Nephron (organoid): Measurements from ENCODE around the gene ZNF516.

ENCODE experiments used
- H3K27ac Mint-ChIP-seq, 3 experiments: 2 replicates each; pipeline ENCODE4 v1.8.0; 2020; ENCODE audit warnings: mixed read lengths in 3 of 3, mild to moderate bottlenecking in 2 of 3, moderate library complexity in 1 of 3
- H3K27me3 Mint-ChIP-seq: 2 replicates; pipeline ENCODE4 v1.8.0; 2021; ENCODE audit warnings: low read depth, mild to moderate bottlenecking, moderate library complexity, mixed read lengths
- H3K36me3 Mint-ChIP-seq: 2 replicates; pipeline ENCODE4 v1.8.0; 2020; ENCODE audit warnings: low read depth, mixed read lengths
- H3K4me1 Mint-ChIP-seq: 2 replicates; pipeline ENCODE4 v1.8.0; 2020; ENCODE audit warnings: mixed read lengths
- H3K4me3 Mint-ChIP-seq, 3 experiments: 2 replicates each; pipeline ENCODE4 v1.8.0; 2020; ENCODE audit warnings: mild to moderate bottlenecking in 3 of 3, mixed read lengths in 3 of 3, moderate library complexity in 2 of 3
- H3K9me3 Mint-ChIP-seq: 2 replicates; pipeline ENCODE4 v1.8.0; 2020; ENCODE audit warnings: mixed read lengths
- CTCF ChIP-seq, 3 experiments: fragments of 200-600 bp; sonication (generic); IDR thresholded peaks; one replicate each; pipeline ENCODE4 v1.5.0; 2021; ENCODE audit warnings: antibody characterized with exemption in 3 of 3; ENCODE audit not compliant: unreplicated experiment in 3 of 3

Gene ZNF516

GRCh38 chr18:76405681-76406356, 89.2 kb downstream of the ZNF516 start:
- H3K27ac Mint-ChIP-seq = no peak overlapping the region
- TF ChIP-seq CTCF (IDR thresholded peaks at IDR 0.05; ENCODE audit: unreplicated experiment in 3 of 3) = peak; percentile 38 to 50 (median 47)
- H3K36me3 Mint-ChIP-seq = peaks cover 51% of the 10 kb centered on the region

GRCh38 chr18:76405280-76405679, 89.8 kb downstream of the ZNF516 start:
- Mint-ChIP-seq H3K9me3 (no peaks in the 10 kb centered on the region), H3K4me3 (no peak overlapping the region), H3K4me1 (peaks cover 18% of the 10 kb centered on the region), H3K27ac (no peak overlapping the region), H3K27me3 (no peaks in the 10 kb centered on the region), H3K36me3 (peaks cover 46% of the 10 kb centered on the region)
- TF ChIP-seq CTCF (IDR thresholded peaks at IDR 0.05; ENCODE audit: unreplicated experiment in 3 of 3) = no peak

More at GRCh38 chr18:76405681-76406356, 89.2 kb downstream of the ZNF516 start:
- H3K4me3 Mint-ChIP-seq = no peak overlapping the region
- H3K9me3 Mint-ChIP-seq = no peaks in the 10 kb centered on the region
- H3K4me1 Mint-ChIP-seq = peaks cover 23% of the 10 kb centered on the region
- H3K27me3 Mint-ChIP-seq = no peaks in the 10 kb centered on the region

- TF ChIP-seq CTCF (IDR thresholded peaks at IDR 0.05; ENCODE audit: unreplicated experiment in 3 of 3) = no peak
- Mint-ChIP-seq H3K4me3 (no peak overlapping the region), H3K9me3 (no peaks in the 10 kb centered on the region), H3K27me3 (no peaks in the 10 kb centered on the region), H3K27ac (no peak overlapping the region), H3K36me3 (peaks cover 37% of the 10 kb centered on the region), H3K4me1 (peaks cover 18% of the 10 kb centered on the region)
These were observed 90.7 kb downstream of the ZNF516 start for GRCh38 chr18:76404345-76404831.

- Mint-ChIP-seq H3K4me3 (no peak overlapping the region), H3K27ac (no peak overlapping the region), H3K9me3 (no peaks in the 10 kb centered on the region), H3K4me1 (peaks cover 28% of the 10 kb centered on the region), H3K36me3 (peaks cover 22% of the 10 kb centered on the region), H3K27me3 (no peaks in the 10 kb centered on the region)
- no peak for TF ChIP-seq CTCF (IDR thresholded peaks at IDR 0.05; ENCODE audit: unreplicated experiment in 3 of 3)
These were observed 92.7 kb downstream of the ZNF516 start for GRCh38 chr18:76402026-76402990.

GRCh38 chr18:76401498-76401897, 93.5 kb downstream of the ZNF516 start:
- H3K4me3 Mint-ChIP-seq = no peak overlapping the region
- H3K4me1 Mint-ChIP-seq = peaks cover 25% of the 10 kb centered on the region
- no peaks in the 10 kb centered on the region for H3K9me3 Mint-ChIP-seq
- no peak for TF ChIP-seq CTCF (IDR thresholded peaks at IDR 0.05; ENCODE audit: unreplicated experiment in 3 of 3)
- H3K27me3 Mint-ChIP-seq = no peaks in the 10 kb centered on the region
- H3K27ac Mint-ChIP-seq = no peak overlapping the region
- peaks cover 19% of the 10 kb centered on the region for H3K36me3 Mint-ChIP-seq
